MM.1S (cell line): ENCODE data around the gene TBCA.
A peak's percentile ranks its signal among the peaks of the same experiment; 100 is the strongest.

Experiments used
- DNase-seq: peaks from one replicate; pipeline ENCODE4 v3.0.0-alpha.2; 2015
- H2AFZ ChIP-seq: fragments of 300-600 bp; sonication (generic); 2 replicates; pipeline ENCODE4 v1.6.0; 2016; ENCODE audit warnings: antibody characterized with exemption, low read length
- H3F3A ChIP-seq: fragments of 300-600 bp; sonication (generic); 2 replicates; pipeline ENCODE4 v1.6.1; 2016; ENCODE audit warnings: mild to moderate bottlenecking, antibody characterized with exemption, low read length, moderate library complexity, mixed read lengths; ENCODE audit not compliant: insufficient read depth
- H3K27ac ChIP-seq: fragments of 300-600 bp; sonication (generic); 2 replicates; pipeline ENCODE4 v1.5.1; 2016; ENCODE audit warnings: mild to moderate bottlenecking, low read length
- H3K27me3 ChIP-seq: fragments of 300-600 bp; sonication (generic); replicated peaks from 2 replicates; pipeline ENCODE4 v1.6.0; 2016; ENCODE audit warnings: low read length; ENCODE audit not compliant: insufficient read depth
- H3K36me3 ChIP-seq: fragments of 300-600 bp; sonication (generic); replicated peaks from 2 replicates; pipeline ENCODE4 v1.6.1; 2016; ENCODE audit warnings: mild to moderate bottlenecking, low read length, mixed read lengths; ENCODE audit not compliant: insufficient read depth
- H3K4me1 ChIP-seq: fragments of 300-600 bp; sonication (generic); 2 replicates; pipeline ENCODE4 v1.6.1; 2016; ENCODE audit warnings: low read length, mixed read lengths
- H3K4me2 ChIP-seq: fragments of 300-600 bp; sonication (generic); 2 replicates; pipeline ENCODE4 v1.6.0; 2016; ENCODE audit warnings: low read depth, low read length
- H3K4me3 ChIP-seq: fragments of 300-600 bp; sonication (generic); 2 replicates; pipeline ENCODE4 v1.5.1; 2016; ENCODE audit warnings: low read length, mixed read lengths
- H3K79me2 ChIP-seq: fragments of 300-600 bp; sonication (generic); 2 replicates; pipeline ENCODE4 v1.6.1; 2016; ENCODE audit warnings: mixed run types, low read length, mixed read lengths
- H3K9ac ChIP-seq: fragments of 300-600 bp; sonication (generic); 2 replicates; pipeline ENCODE4 v1.6.1; 2016; ENCODE audit warnings: low read length, mixed read lengths
- H3K9me2 ChIP-seq: fragments of 300-600 bp; sonication (generic); replicated peaks from 2 replicates; pipeline ENCODE4 v1.6.1; 2016; ENCODE audit warnings: mild to moderate bottlenecking, low read length, mixed read lengths; ENCODE audit not compliant: insufficient read depth
- H3K9me3 ChIP-seq: fragments of 300-600 bp; sonication (generic); replicated peaks from 2 replicates; pipeline ENCODE4 v1.6.1; 2016; ENCODE audit warnings: mild to moderate bottlenecking, low read length, mixed read lengths; ENCODE audit not compliant: insufficient read depth
- H4K20me1 ChIP-seq: fragments of 300-600 bp; sonication (generic); 2 replicates; pipeline ENCODE4 v1.6.1; 2016; ENCODE audit warnings: mild to moderate bottlenecking, low read length, moderate library complexity, mixed read lengths; ENCODE audit not compliant: insufficient read depth
- EZH2 ChIP-seq: fragments of 300-600 bp; sonication (generic); optimal IDR thresholded peaks from 2 replicates; pipeline ENCODE3; 2017; ENCODE audit warnings: low read depth, mild to moderate bottlenecking, antibody characterized with exemption, low read length, mixed read lengths
- EZH2phosphoT487 ChIP-seq: fragments of 300-600 bp; sonication (generic); IDR thresholded peaks from 2 replicates; pipeline ENCODE4 v1.6.1; 2018; ENCODE audit warnings: antibody characterized with exemption, low read length
- TF ChIP-seq, protein P1 (sequence below): fragments of 300-600 bp; sonication (generic); IDR thresholded peaks from 2 replicates; pipeline ENCODE4 v1.5.1; 2016; ENCODE audit warnings: antibody characterized with exemption, low read length, mixed read lengths

The TBCA gene

DNA sequence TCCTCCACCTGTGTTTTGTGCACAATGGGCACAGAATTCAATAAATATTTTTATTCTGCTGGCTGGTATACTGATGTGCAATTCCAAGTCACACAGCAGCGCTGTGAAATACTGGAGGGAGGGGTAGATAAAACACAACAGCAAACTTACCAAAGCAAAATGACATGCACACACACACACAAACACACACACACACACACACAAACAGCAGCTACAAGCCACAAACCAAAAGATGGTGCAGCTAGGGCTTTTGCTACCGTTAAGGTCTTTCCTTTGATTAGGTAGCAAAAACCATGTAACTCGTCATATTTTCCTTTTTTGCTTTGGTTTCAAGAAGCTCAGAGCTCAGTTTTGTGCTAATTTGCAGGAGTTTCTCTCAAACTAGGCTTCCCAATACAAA is 1.8 kb upstream of the TBCA start:
- H3K36me3 ChIP-seq, result no peaks in the 10 kb centered on the region; the same call in 1 of the 2 replicates
- H3K4me1 ChIP-seq, result peaks cover 8% of the 10 kb centered on the region
- DNase-seq, result no peak
- H3K27ac ChIP-seq, result no peak overlapping the region
- H3K9me3 ChIP-seq, result no peaks in the 10 kb centered on the region
- peaks cover 31% of the 10 kb centered on the region for H3K79me2 ChIP-seq
- peaks cover 6% of the 10 kb centered on the region; the same call in 1 of the 2 replicates for H3F3A ChIP-seq
- H4K20me1 ChIP-seq, result no peaks in the 10 kb centered on the region
- H3K4me3 ChIP-seq, result no peak overlapping the region
- H3K9ac ChIP-seq, result no peak overlapping the region
- H3K9me2 ChIP-seq, result no peaks in the 10 kb centered on the region
- no peaks in the 10 kb centered on the region for H3K27me3 ChIP-seq
- TF ChIP-seq EZH2, result no peak
- H2AFZ ChIP-seq, result no peak overlapping the region
- no peak overlapping the region for H3K4me2 ChIP-seq

DNA sequence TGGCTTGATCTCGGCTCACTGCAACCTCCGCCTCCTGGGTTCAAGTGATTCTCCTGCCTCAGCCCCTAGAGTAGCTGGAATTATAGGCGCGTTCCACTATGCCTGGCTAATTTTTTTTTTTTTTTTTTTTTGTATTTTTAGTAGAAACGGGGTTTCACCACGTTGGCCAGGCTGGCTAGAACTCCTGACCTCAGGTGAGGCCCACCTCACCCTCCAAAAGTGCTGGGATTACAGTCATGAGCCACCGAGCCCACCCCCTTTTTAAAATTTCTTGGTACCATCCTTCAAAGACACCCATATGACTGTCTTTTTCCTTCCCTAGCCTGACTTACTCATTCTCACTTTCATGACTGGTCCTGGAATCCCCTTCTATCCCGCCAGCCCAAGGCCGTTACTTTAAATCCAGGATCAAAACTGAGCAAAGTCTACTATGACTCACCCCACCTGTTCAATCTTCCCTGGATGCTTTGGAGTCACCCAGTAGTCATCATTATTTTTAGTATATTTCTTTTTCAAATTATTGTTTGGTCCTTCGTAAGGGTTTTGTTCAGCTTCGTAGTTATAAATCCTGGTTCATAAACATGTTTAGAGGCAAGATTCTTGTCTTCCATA is 1.2 kb upstream of the TBCA start:
- no peak overlapping the region for H2AFZ ChIP-seq
- H3K9me2 ChIP-seq, result no peaks in the 10 kb centered on the region
- peaks cover 8% of the 10 kb centered on the region for H3K4me1 ChIP-seq
- TF ChIP-seq EZH2 (no peak), EZH2phosphoT487 (no peak)
- TF ChIP-seq, protein P1, sequence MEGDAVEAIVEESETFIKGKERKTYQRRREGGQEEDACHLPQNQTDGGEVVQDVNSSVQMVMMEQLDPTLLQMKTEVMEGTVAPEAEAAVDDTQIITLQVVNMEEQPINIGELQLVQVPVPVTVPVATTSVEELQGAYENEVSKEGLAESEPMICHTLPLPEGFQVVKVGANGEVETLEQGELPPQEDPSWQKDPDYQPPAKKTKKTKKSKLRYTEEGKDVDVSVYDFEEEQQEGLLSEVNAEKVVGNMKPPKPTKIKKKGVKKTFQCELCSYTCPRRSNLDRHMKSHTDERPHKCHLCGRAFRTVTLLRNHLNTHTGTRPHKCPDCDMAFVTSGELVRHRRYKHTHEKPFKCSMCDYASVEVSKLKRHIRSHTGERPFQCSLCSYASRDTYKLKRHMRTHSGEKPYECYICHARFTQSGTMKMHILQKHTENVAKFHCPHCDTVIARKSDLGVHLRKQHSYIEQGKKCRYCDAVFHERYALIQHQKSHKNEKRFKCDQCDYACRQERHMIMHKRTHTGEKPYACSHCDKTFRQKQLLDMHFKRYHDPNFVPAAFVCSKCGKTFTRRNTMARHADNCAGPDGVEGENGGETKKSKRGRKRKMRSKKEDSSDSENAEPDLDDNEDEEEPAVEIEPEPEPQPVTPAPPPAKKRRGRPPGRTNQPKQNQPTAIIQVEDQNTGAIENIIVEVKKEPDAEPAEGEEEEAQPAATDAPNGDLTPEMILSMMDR, result no peak
- H3K4me3 ChIP-seq, result no peak overlapping the region
- H3K9ac ChIP-seq, result no peak overlapping the region
- peaks cover 36% of the 10 kb centered on the region for H3K79me2 ChIP-seq
- H3K36me3 ChIP-seq, result no peaks in the 10 kb centered on the region; the same call in 1 of the 2 replicates
- no peaks in the 10 kb centered on the region for H3K9me3 ChIP-seq
- H3F3A ChIP-seq, result peaks cover 6% of the 10 kb centered on the region; the same call in 1 of the 2 replicates
- no peak overlapping the region for H3K4me2 ChIP-seq
- DNase-seq, result no peak
- H4K20me1 ChIP-seq, result no peaks in the 10 kb centered on the region
- no peak overlapping the region for H3K27ac ChIP-seq
- H3K27me3 ChIP-seq, result no peaks in the 10 kb centered on the region

DNA sequence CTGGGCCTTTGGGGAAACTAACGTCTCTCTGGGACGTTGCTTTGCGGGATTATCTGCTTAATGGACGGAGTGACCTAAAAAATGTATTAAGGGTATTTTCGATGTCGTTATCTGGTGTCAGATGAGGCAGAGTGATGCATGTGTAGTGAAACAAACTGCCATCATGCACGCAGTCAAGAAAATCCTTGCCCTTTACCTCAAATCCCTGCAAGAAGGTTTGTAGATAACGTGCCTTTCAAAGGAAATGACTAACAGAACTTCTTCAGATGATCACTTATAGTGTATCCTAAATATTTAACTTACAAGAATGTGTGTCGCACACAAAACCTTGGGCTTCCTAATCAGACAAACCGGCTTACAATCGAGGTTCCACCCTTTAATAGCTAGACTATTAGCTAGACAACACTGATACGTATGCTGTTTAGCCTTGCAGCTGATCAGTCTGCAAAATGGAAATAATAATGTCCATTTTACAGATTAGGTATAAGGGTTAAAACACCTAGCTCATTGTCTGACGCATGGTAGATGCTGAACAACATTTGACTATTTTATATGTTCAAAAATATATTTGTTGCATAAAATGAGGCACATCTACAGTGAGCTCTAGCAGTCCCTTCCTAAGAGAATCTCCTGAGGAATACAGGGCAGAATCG is 541 bp upstream of the TBCA start:
- DNase-seq, result no peak
- H3K9me2 ChIP-seq, result no peaks in the 10 kb centered on the region
- H3K4me3 ChIP-seq, result peak overlapping the region; percentile 97
- peak overlapping the region; percentile 91 for H2AFZ ChIP-seq
- no peaks in the 10 kb centered on the region for H3K9me3 ChIP-seq
- H3K27ac ChIP-seq, result peak overlapping the region; percentile 92; the same call in 1 of the 2 replicates
- H3K9ac ChIP-seq, result peak overlapping the region; percentile 99; the same call in 1 of the 2 replicates
- H3K4me1 ChIP-seq, result peaks cover 8% of the 10 kb centered on the region
- no peaks in the 10 kb centered on the region for H3K27me3 ChIP-seq
- TF ChIP-seq EZH2 (no peak), EZH2phosphoT487 (no peak)
- TF ChIP-seq, protein P1, result no peak
- 0 out of 2 replicates have a peak, but pooled peaks cover under 1% of the 10 kb centered on the region for H4K20me1 ChIP-seq
- H3K4me2 ChIP-seq, result peak overlapping the region; percentile 73
- H3K36me3 ChIP-seq, result no peaks in the 10 kb centered on the region; the same call in 1 of the 2 replicates
- peaks cover 43% of the 10 kb centered on the region for H3K79me2 ChIP-seq
- peaks cover 6% of the 10 kb centered on the region; the same call in 1 of the 2 replicates for H3F3A ChIP-seq
